DMS 273 (cell line): ENCODE results near the gene CMTM2.
"Not testable (repeated sequence)": the region's sequence is repeated elsewhere in the genome, so short reads cannot be mapped to it uniquely, and the experiment has no call there.

Source experiments
- DNase-seq: peaks from one replicate; lab custom pipeline; 2025; ENCODE audit not compliant: unreplicated experiment; lab: John Stamatoyannopoulos, UW

Gene CMTM2

DNA sequence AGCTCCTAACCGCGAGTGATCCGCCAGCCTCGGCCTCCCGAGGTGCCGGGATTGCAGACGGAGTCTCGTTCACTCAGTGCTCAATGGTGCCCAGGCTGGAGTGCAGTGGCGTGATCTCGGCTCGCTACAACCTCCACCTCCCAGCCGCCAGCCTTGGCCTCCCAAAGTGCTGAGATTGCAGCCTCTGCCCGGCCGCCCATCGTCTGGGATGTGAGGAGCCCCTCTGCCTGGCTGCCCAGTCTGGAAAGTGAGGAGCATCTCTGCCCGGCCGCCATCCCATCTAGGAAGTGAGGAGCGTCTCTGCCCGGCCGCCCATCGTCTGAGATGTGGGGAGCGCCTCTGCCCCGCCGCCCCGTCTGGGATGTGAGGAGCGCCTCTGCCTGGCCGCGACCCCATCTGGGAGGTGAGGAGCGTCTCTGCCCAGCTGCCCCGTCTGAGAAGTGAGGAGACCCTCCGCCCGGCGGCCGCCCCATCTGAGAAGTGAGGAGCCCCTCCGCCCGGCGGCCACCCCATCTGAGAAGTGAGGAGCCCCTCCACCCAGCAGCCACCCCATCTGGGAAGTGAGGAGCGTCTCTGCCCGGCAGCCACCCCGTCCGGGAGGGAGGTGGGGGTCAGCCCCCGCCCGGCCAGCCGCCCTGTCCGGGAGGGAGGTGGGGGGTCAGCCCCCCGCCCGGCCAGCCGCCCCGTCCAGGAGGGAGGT, 51.4 kb downstream of the CMTM2 start:
- not testable (repeated sequence) for DNase-seq

DNA sequence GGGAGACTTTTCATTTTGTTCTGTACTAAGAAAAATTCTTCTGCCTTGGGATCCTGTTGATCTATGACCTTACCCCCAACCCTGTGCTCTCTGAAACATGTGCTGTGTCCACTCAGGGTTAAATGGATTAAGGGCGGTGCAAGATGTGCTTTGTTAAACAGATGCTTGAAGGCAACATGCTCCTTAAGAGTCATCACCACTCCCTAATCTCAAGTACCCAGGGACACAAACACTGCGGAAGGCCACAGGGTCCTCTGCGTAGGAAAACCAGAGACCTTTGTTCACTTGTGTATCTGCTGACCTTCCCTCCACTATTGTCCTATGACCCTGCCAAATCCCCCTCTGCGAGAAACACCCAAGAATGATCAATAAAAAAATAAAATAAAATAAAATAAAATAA, 52.3 kb downstream of the CMTM2 start:
- not testable (repeated sequence) for DNase-seq

GRCh38 chr16:66634527-66635196, 55.4 kb downstream of the CMTM2 start:
- no peak for DNase-seq

DNA sequence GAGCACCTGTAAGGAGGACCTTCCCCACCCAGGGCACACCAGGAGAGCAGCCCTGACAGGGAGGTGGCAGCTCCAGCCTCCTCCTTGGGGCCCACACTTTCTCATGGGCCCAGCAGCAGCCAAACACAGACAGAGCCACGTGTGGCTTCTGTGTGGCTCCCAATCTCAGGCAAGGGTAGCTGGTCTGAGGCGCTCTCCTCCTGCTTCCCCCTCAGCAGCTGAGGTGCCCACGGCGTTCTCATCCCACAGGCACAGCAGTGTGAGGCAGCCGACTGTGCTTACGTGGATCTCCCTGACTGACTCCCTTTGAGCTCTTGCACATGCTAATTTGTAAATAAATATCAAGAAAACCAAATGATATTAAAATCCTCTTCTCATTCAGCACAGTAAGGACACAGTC, 56.1 kb downstream of the CMTM2 start:
- DNase-seq = no peak

- DNase-seq = no peak
These were observed 56.9 kb downstream of the CMTM2 start for GRCh38 chr16:66636199-66636598.

DNA sequence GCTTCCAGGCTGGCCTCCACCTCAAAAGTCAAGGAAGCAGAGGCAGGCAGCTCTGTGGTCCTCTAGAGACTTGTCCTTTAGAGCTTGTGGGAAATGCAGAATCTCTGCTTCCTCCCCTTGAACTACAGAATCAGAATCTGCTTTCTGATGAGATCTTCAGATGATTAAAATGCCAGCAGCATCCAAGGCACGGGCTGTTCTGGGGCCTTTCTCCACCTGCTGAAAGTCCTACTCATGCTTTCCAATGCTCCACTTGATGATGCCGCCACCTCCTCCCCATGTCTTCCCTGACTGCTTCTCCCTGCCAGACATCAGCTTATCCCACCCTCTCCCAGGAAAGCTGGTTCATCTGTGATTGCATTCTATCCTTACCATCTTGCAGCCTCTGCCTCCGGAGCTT, 58.5 kb downstream of the CMTM2 start:
- no peak for DNase-seq
